GM23338 (cell line): Measurements from ENCODE around the gene DNAH17. TPM values are rescaled to one million over a fixed set of nuclear protein-coding genes. Genes with fewer than 3 reads are reported as not detected.

ENCODE experiments used
- ATAC-seq: fragments of 200-7000 bp; cut with Tn5 transposase; 3 replicates; pipeline ENCODE4 v1.9.1; 2020
- DNase-seq: peaks from one replicate; pipeline ENCODE4 v3.0.0-alpha.2; 2015; ENCODE audit warnings: low spot score
- H2AFZ ChIP-seq: fragments of 200-600 bp; sonication (generic); 2 replicates; pipeline ENCODE4 v1.8.0; 2016; ENCODE audit warnings: antibody characterized with exemption, mild to moderate bottlenecking, moderate library complexity
- H3F3A ChIP-seq: fragments of 200-600 bp; sonication (generic); replicated peaks from 2 replicates; pipeline ENCODE4 v1.8.0; 2017; ENCODE audit warnings: antibody characterized with exemption, mixed run types, low read depth
- H3K27ac ChIP-seq: fragments of 200-600 bp; sonication (generic); 2 replicates; pipeline ENCODE4 v1.6.1; 2016; ENCODE audit warnings: low read depth
- H3K27me3 ChIP-seq: fragments of 200-600 bp; sonication (generic); 2 replicates; pipeline ENCODE4 v1.8.0; 2016; ENCODE audit warnings: mild to moderate bottlenecking, mixed run types, moderate library complexity; ENCODE audit not compliant: insufficient read depth
- H3K36me3 ChIP-seq: fragments of 200-600 bp; sonication (generic); 2 replicates; pipeline ENCODE4 v1.8.0; 2016; ENCODE audit warnings: mild to moderate bottlenecking; ENCODE audit not compliant: insufficient read depth
- H3K4me1 ChIP-seq: fragments of 200-600 bp; sonication (generic); 2 replicates; pipeline ENCODE4 v1.8.0; 2016; ENCODE audit warnings: mild to moderate bottlenecking, moderate library complexity; ENCODE audit not compliant: insufficient read depth
- H3K4me2 ChIP-seq: fragments of 200-600 bp; sonication (generic); 2 replicates; pipeline ENCODE4 v1.7.1; 2017; ENCODE audit warnings: mixed run types
- H3K4me3 ChIP-seq: fragments of 200-600 bp; sonication (generic); 2 replicates; pipeline ENCODE4 v1.6.1; 2016; ENCODE audit warnings: mixed run types
- H3K79me2 ChIP-seq: fragments of 200-600 bp; sonication (generic); replicated peaks from 2 replicates; pipeline ENCODE4 v1.8.0; 2017; ENCODE audit warnings: mild to moderate bottlenecking; ENCODE audit not compliant: insufficient read depth
- H3K9me2 ChIP-seq: fragments of 200-600 bp; sonication (generic); 2 replicates; pipeline ENCODE4 v1.8.0; 2017; ENCODE audit not compliant: insufficient read depth
- H4K20me1 ChIP-seq: fragments of 200-600 bp; sonication (generic); replicated peaks from 2 replicates; pipeline ENCODE4 v1.8.0; 2017; ENCODE audit warnings: mild to moderate bottlenecking; ENCODE audit not compliant: insufficient read depth
- H3K27ac Mint-ChIP-seq: 2 replicates; pipeline ENCODE4 v1.8.0; 2020; ENCODE audit warnings: inconsistent platforms, mild to moderate bottlenecking, moderate library complexity, mixed read lengths
- H3K27me3 Mint-ChIP-seq: 3 replicates; pipeline ENCODE4 v1.8.0; 2022; ENCODE audit warnings: low read depth, mild to moderate bottlenecking, moderate library complexity, mixed read lengths, inconsistent platforms; ENCODE audit not compliant: insufficient read depth, poor library complexity
- H3K36me3 Mint-ChIP-seq: 3 replicates; pipeline ENCODE4 v1.8.0; 2021; ENCODE audit warnings: low read depth, mild to moderate bottlenecking, inconsistent platforms, moderate library complexity, mixed read lengths
- H3K4me1 Mint-ChIP-seq: 3 replicates; pipeline ENCODE4 v1.8.0; 2020; ENCODE audit warnings: mild to moderate bottlenecking, inconsistent platforms, mixed read lengths
- H3K4me3 Mint-ChIP-seq: 3 replicates; pipeline ENCODE4 v1.8.0; 2021; ENCODE audit warnings: moderate library complexity, mild to moderate bottlenecking, inconsistent platforms, mixed read lengths
- H3K9me3 Mint-ChIP-seq: 3 replicates; pipeline ENCODE4 v1.8.0; 2020; ENCODE audit warnings: moderate library complexity, mild to moderate bottlenecking, inconsistent platforms, mixed read lengths
- CREB1 ChIP-seq: fragments of 250-450 bp; sonication (Bioruptor Pico); IDR thresholded peaks from 2 replicates; pipeline ENCODE4 v1.5.0; 2020; ENCODE audit warnings: low read depth, mild to moderate bottlenecking, moderate library complexity
- CTCF ChIP-seq, 2 experiments: fragments of 200-600 bp in 1 of 2; sonication (generic) in 1 of 2; conservative IDR thresholded peaks; 2 replicates each; pipeline versions ENCODE4 v1.5.1 to v1.6.1; 2016 to 2017; ENCODE audit warnings: antibody characterized with exemption in 2 of 2, low read depth in 2 of 2, mild to moderate bottlenecking in 2 of 2, moderate library complexity in 1 of 2
- ETS1 ChIP-seq: IDR thresholded peaks from 2 replicates; pipeline ENCODE4 v1.6.1; 2016; ENCODE audit warnings: antibody characterized with exemption
- NANOG ChIP-seq: IDR thresholded peaks from 2 replicates; pipeline ENCODE4 v1.6.1; 2016; ENCODE audit warnings: antibody characterized with exemption, borderline replicate concordance
- REST ChIP-seq: IDR thresholded peaks from one replicate; pipeline ENCODE4 v1.6.1; 2018; ENCODE audit warnings: antibody characterized with exemption; ENCODE audit not compliant: unreplicated experiment
- ZNF331 ChIP-seq: fragments of 250-450 bp; sonication (Bioruptor Pico); IDR thresholded peaks from 2 replicates; pipeline ENCODE4 v1.5.0; 2020; ENCODE audit warnings: low read depth, mild to moderate bottlenecking, moderate library complexity
- polyA plus RNA-seq: library from polyadenylated mRNA; unstranded; fragments of >200 nt; fragmentation: Nextera tagmentation; extraction: Ambion mirVana; gene quantifications from 2 replicates; pipeline ENCODE4 v1.2.1, GENCODE V29; 2016
- total RNA-seq: library from RNA; depleted of rRNA; stranded (reverse); fragments of >200 nt; shearing (Covaris generic); gene quantifications from 2 replicates; pipeline ENCODE4 v1.2.3, GENCODE V29; 2014

Gene DNAH17
- total and polyA plus RNA-seq, 2 experiments from 2014 or later, result 0.59 to 2.0 TPM

GRCh38 chr17:78624324-78625151 lies 47.3 kb upstream of the DNAH17 start (continued):
- TF ChIP-seq ETS1 (no peak), CTCF (conservative IDR thresholded peaks at IDR 0.05; ENCODE audit: low read depth in 2 of 2) (no peak), ZNF331 (CRISPR knock-in tag) (no peak), REST (no peak), CREB1 (CRISPR knock-in tag) (no peak)

GRCh38 chr17:78623541-78623940 lies 46.3 kb upstream of the DNAH17 start:
- Histone ChIP-seq H3K27ac (no peak overlapping the region), H3K9me2 (no peaks in the 10 kb centered on the region), H2AFZ (no peak overlapping the region), H3K4me2 (no peak overlapping the region), H3F3A (no peaks in the 10 kb centered on the region), H3K79me2 (no peaks in the 10 kb centered on the region), H3K4me1 (no peaks in the 10 kb centered on the region), H3K4me3 (no peak overlapping the region), H4K20me1 (no peaks in the 10 kb centered on the region), H3K36me3 (no peaks in the 10 kb centered on the region), H3K27me3 (no peaks in the 10 kb centered on the region)
- H3K4me1 Mint-ChIP-seq, result peaks cover 2% of the 10 kb centered on the region; the same call in 2 of the 3 replicates
- H3K4me3 Mint-ChIP-seq, result no peak overlapping the region
- DNase-seq (no peak), ATAC-seq (no peak)
- H3K27me3 Mint-ChIP-seq, result peaks cover 2% of the 10 kb centered on the region
- no peak overlapping the region for H3K27ac Mint-ChIP-seq
- H3K36me3 Mint-ChIP-seq, result 0 out of 3 replicates have a peak, but pooled peaks cover 2% of the 10 kb centered on the region
- H3K9me3 Mint-ChIP-seq, result peaks cover 3% of the 10 kb centered on the region; the same call in 1 of the 3 replicates
- no peak for TF ChIP-seq ZNF331 (CRISPR knock-in tag)
- no peak for TF ChIP-seq NANOG
